HEK293 (cell line): ENCODE measurements around the gene THAP5.

Experiments
- ATF2 ChIP-seq: fragments of 450-650 bp; formaldehyde crosslinking; IDR thresholded peaks from 2 replicates; pipeline ENCODE4 v1.5.1; 2016; ENCODE audit warnings: missing biosample characterization, missing genetic modification characterization, low read depth
- INSM2 ChIP-seq: fragments of 450-650 bp; formaldehyde crosslinking; IDR thresholded peaks from 2 replicates; pipeline ENCODE4 v1.5.1; 2016; ENCODE audit warnings: missing biosample characterization, missing genetic modification characterization
- PBX3 ChIP-seq: sonication (generic); formaldehyde crosslinking; IDR thresholded peaks from 2 replicates; pipeline ENCODE4 v1.8.1; 2022; ENCODE audit warnings: mild to moderate bottlenecking, moderate library complexity, missing genetic modification reagents
- PRDM1 ChIP-seq: fragments of 450-650 bp; formaldehyde crosslinking; IDR thresholded peaks from 2 replicates; pipeline ENCODE4; 2016; ENCODE audit warnings: missing biosample characterization, missing genetic modification characterization
- PRDM4 ChIP-seq: fragments of 450-650 bp; formaldehyde crosslinking; IDR thresholded peaks from 2 replicates; pipeline ENCODE4 v1.5.1; 2017; ENCODE audit warnings: missing biosample characterization, missing genetic modification characterization
- SP3 ChIP-seq: fragments of 450-650 bp; formaldehyde crosslinking; IDR thresholded peaks from 2 replicates; pipeline ENCODE4 v1.5.1; 2016; ENCODE audit warnings: missing biosample characterization, missing genetic modification characterization
- TRIM28 ChIP-seq: IDR thresholded peaks from 2 replicates; pipeline ENCODE4 v1.6.1; 2011; ENCODE audit warnings: low read length, control low read depth, borderline replicate concordance
- ZBTB48 ChIP-seq: fragments of 450-650 bp; formaldehyde crosslinking; IDR thresholded peaks from 2 replicates; pipeline ENCODE4 v1.5.1; 2016; ENCODE audit warnings: missing biosample characterization, missing genetic modification characterization
- ZFP41 ChIP-seq: fragments of 450-650 bp; formaldehyde crosslinking; IDR thresholded peaks from 2 replicates; pipeline ENCODE4 v1.5.1; 2016; ENCODE audit warnings: missing biosample characterization, missing genetic modification characterization, borderline replicate concordance
- ZNF10 ChIP-seq: fragments of 450-650 bp; formaldehyde crosslinking; IDR thresholded peaks from 2 replicates; pipeline ENCODE4 v1.5.1; 2017; ENCODE audit warnings: missing biosample characterization, missing genetic modification characterization
- ZNF148 ChIP-seq: fragments of 450-650 bp; formaldehyde crosslinking; IDR thresholded peaks from 2 replicates; pipeline ENCODE4 v1.5.0; 2017; ENCODE audit warnings: missing biosample characterization, missing genetic modification characterization, borderline replicate concordance
- ZNF184 ChIP-seq: fragments of 450-650 bp; IDR thresholded peaks from 2 replicates; pipeline ENCODE4 v1.5.1; 2018; ENCODE audit warnings: missing biosample characterization, mild to moderate bottlenecking, missing genetic modification characterization
- ZNF19 ChIP-seq: fragments of 450-650 bp; formaldehyde crosslinking; IDR thresholded peaks from 2 replicates; pipeline ENCODE4; 2016; ENCODE audit warnings: missing biosample characterization, missing genetic modification characterization, low read depth
- ZNF223 ChIP-seq: fragments of 450-650 bp; formaldehyde crosslinking; IDR thresholded peaks from 2 replicates; pipeline ENCODE4 v1.5.1; 2016; ENCODE audit warnings: missing biosample characterization, missing genetic modification characterization
- ZNF239 ChIP-seq: fragments of 450-650 bp; formaldehyde crosslinking; IDR thresholded peaks from 2 replicates; pipeline ENCODE4 v1.5.1; 2016; ENCODE audit warnings: missing biosample characterization, missing genetic modification characterization
- ZNF341 ChIP-seq: fragments of 450-650 bp; formaldehyde crosslinking; IDR thresholded peaks from 2 replicates; pipeline ENCODE4; 2016; ENCODE audit warnings: low read depth, missing biosample characterization, missing genetic modification characterization
- ZNF354C ChIP-seq: fragments of 450-650 bp; formaldehyde crosslinking; IDR thresholded peaks from 2 replicates; pipeline ENCODE4 v1.5.1; 2016; ENCODE audit warnings: missing biosample characterization, missing genetic modification characterization, low read depth, borderline replicate concordance
- ZNF623 ChIP-seq: fragments of 450-650 bp; formaldehyde crosslinking; IDR thresholded peaks from 2 replicates; pipeline ENCODE4 v1.5.1; 2016; ENCODE audit warnings: missing biosample characterization, missing genetic modification characterization
- ZNF624 ChIP-seq: fragments of 450-650 bp; formaldehyde crosslinking; IDR thresholded peaks from 2 replicates; pipeline ENCODE4 v1.5.1; 2017; ENCODE audit warnings: missing biosample characterization, missing genetic modification characterization
- ZNF692 ChIP-seq: fragments of 450-650 bp; formaldehyde crosslinking; IDR thresholded peaks from 2 replicates; pipeline ENCODE4 v1.5.1; 2016; ENCODE audit warnings: missing biosample characterization, missing genetic modification characterization
- ZNF747 ChIP-seq: fragments of 450-650 bp; formaldehyde crosslinking; IDR thresholded peaks from 2 replicates; pipeline ENCODE4 v1.5.1; 2016; ENCODE audit warnings: missing biosample characterization, missing genetic modification characterization
- ZSCAN30 ChIP-seq: fragments of 450-650 bp; IDR thresholded peaks from 2 replicates; pipeline ENCODE4 v1.5.1; 2018; ENCODE audit warnings: missing biosample characterization, mild to moderate bottlenecking, missing genetic modification characterization, moderate library complexity

The THAP5 gene

GRCh38 chr7:108569381-108570145, at the start of gene THAP5, which contains the start of gene DNAJB9 (continued):
- TF ChIP-seq ZNF354C (tag by site-specific recombination) = no peak
- TF ChIP-seq ZNF148 = no peak
- peak; percentile 71 for TF ChIP-seq ZNF692
- TF ChIP-seq ZNF341 (tag by site-specific recombination) = peak; percentile 82
- no peak for TF ChIP-seq ZNF747 (tag by site-specific recombination)
- TF ChIP-seq ZNF624 (tag by site-specific recombination) = no peak
- peak; percentile 98 for TF ChIP-seq ZNF10 (tag by site-specific recombination)
- no peak for TF ChIP-seq PRDM4 (tag by site-specific recombination)
- no peak; the same call in 1 of the 2 replicates for TF ChIP-seq TRIM28
- peak; percentile 40; the same call in 1 of the 2 replicates for TF ChIP-seq INSM2 (tag by site-specific recombination)
- TF ChIP-seq ZSCAN30 (tag by site-specific recombination) = peak; percentile 54; the same call in 1 of the 2 replicates
- TF ChIP-seq ZNF184 (tag by site-specific recombination) = no peak
- no peak for TF ChIP-seq ZFP41 (tag by site-specific recombination)
- TF ChIP-seq ZNF223 (tag by site-specific recombination) = no peak; the same call in 1 of the 2 replicates
- peak; percentile 73 for TF ChIP-seq ZBTB48 (tag by site-specific recombination)
- TF ChIP-seq PBX3 (CRISPR knock-in tag) = no peak; the same call in 1 of the 2 replicates
- no peak for TF ChIP-seq ZNF623 (tag by site-specific recombination)
- TF ChIP-seq ATF2 = no peak
- no peak for TF ChIP-seq ZNF19 (tag by site-specific recombination)
- no peak for TF ChIP-seq ZNF239 (tag by site-specific recombination)
- no peak for TF ChIP-seq PRDM1 (tag by site-specific recombination)
- peak; percentile 83 for TF ChIP-seq SP3
